Activated naive CD8-positive, alpha-beta T cell treated with anti-CD3 and anti-CD28 coated beads, Interleukin-2, amount 10 ng/mL, durations not matched to agents 7 days and 5 days (primary cell): ENCODE results near the gene ATP1A2. TPM values are rescaled to one million over a fixed set of nuclear protein-coding genes. Genes with fewer than 3 reads are reported as not detected.
"Not testable (repeated sequence)": the region's sequence is repeated elsewhere in the genome, so short reads cannot be mapped to it uniquely, and the experiment has no call there.

ENCODE experiments used
- ATAC-seq: fragments of 150-1000 bp; cut with Tn5 transposase; one replicate; pipeline ENCODE4 v1.10.0; 2021; ENCODE audit warnings: low read depth, moderate library complexity
- POLR2A ChIA-PET: fragments of 350-600 bp; sonication (Branson Sonifier 250); formaldehyde crosslinking; loops from one replicate; lab custom pipeline; 2021; ENCODE audit warnings: antibody characterized with exemption; lab: Charles Lee
- DNase-seq: peaks from one replicate; pipeline ENCODE4 v3.0.0; 2021
- H3K27ac Mint-ChIP-seq: one replicate; pipeline ENCODE4 v1.8.0; 2022; ENCODE audit warnings: mild to moderate bottlenecking, mixed read lengths
- H3K27me3 Mint-ChIP-seq: one replicate; pipeline ENCODE4 v1.8.0; 2022; ENCODE audit warnings: mild to moderate bottlenecking, moderate library complexity, mixed read lengths
- H3K36me3 Mint-ChIP-seq: one replicate; pipeline ENCODE4 v1.8.0; 2021; ENCODE audit warnings: mild to moderate bottlenecking, mixed read lengths
- H3K4me1 Mint-ChIP-seq: one replicate; pipeline ENCODE4 v1.8.0; 2021; ENCODE audit warnings: mixed read lengths
- H3K4me3 Mint-ChIP-seq: one replicate; pipeline ENCODE4 v1.8.0; 2022; ENCODE audit warnings: mild to moderate bottlenecking, moderate library complexity, mixed read lengths
- H3K9me3 Mint-ChIP-seq: one replicate; pipeline ENCODE4 v1.8.0; 2021; ENCODE audit warnings: mixed read lengths
- total RNA-seq, 2 experiments: library from RNA; stranded (reverse); gene quantifications; one replicate each; pipeline ENCODE4 v1.2.3, GENCODE V29; 2021

ATP1A2 gene
- total RNA-seq, 2 experiments from 2014 or later: not detected

GRCh38 chr1:160114085-160114484 lies 1.5 kb upstream of the ATP1A2 start:
- H3K27me3 Mint-ChIP-seq: peaks cover 19% of the 10 kb centered on the region
- H3K9me3 Mint-ChIP-seq: no peaks in the 10 kb centered on the region
- no peaks in the 10 kb centered on the region for H3K36me3 Mint-ChIP-seq
- POLR2A ChIA-PET: no interaction called here
- H3K4me1 Mint-ChIP-seq: no peaks in the 10 kb centered on the region
- H3K4me3 Mint-ChIP-seq: no peak overlapping the region
- DNase-seq (no peak), ATAC-seq (no peak)
- H3K27ac Mint-ChIP-seq: no peak overlapping the region

GRCh38 chr1:160116283-160117147 lies 956 bp downstream of the ATP1A2 start:
- DNase-seq (no peak), ATAC-seq (no peak)
- Mint-ChIP-seq H3K27ac (no peak overlapping the region), H3K36me3 (no peaks in the 10 kb centered on the region), H3K4me3 (no peak overlapping the region), H3K27me3 (peaks cover 14% of the 10 kb centered on the region), H3K9me3 (no peaks in the 10 kb centered on the region), H3K4me1 (no peaks in the 10 kb centered on the region)
- POLR2A ChIA-PET: no interaction called here

GRCh38 chr1:160117300-160117699 lies 1.7 kb downstream of the ATP1A2 start:
- H3K36me3 Mint-ChIP-seq: no peaks in the 10 kb centered on the region
- H3K9me3 Mint-ChIP-seq: no peaks in the 10 kb centered on the region
- H3K27ac Mint-ChIP-seq: no peak overlapping the region
- POLR2A ChIA-PET: no interaction called here
- no peak overlapping the region for H3K4me3 Mint-ChIP-seq
- ATAC-seq: no peak
- peaks cover 14% of the 10 kb centered on the region for H3K27me3 Mint-ChIP-seq
- no peak for DNase-seq
- H3K4me1 Mint-ChIP-seq: no peaks in the 10 kb centered on the region

GRCh38 chr1:160117709-160118183 lies 2.2 kb downstream of the ATP1A2 start:
- DNase-seq (no peak), ATAC-seq (no peak)
- Mint-ChIP-seq H3K9me3 (no peaks in the 10 kb centered on the region), H3K27me3 (peaks cover 14% of the 10 kb centered on the region), H3K4me3 (no peak overlapping the region), H3K36me3 (no peaks in the 10 kb centered on the region), H3K27ac (no peak overlapping the region), H3K4me1 (no peaks in the 10 kb centered on the region)
- POLR2A ChIA-PET: no interaction called here

- H3K4me1 Mint-ChIP-seq: no peaks in the 10 kb centered on the region
- no peak overlapping the region for H3K27ac Mint-ChIP-seq
- H3K4me3 Mint-ChIP-seq: no peak overlapping the region
- POLR2A ChIA-PET: no interaction called here
- DNase-seq (no peak), ATAC-seq (no peak)
- no peaks in the 10 kb centered on the region for H3K36me3 Mint-ChIP-seq
- no peaks in the 10 kb centered on the region for H3K9me3 Mint-ChIP-seq
- peaks cover 12% of the 10 kb centered on the region for H3K27me3 Mint-ChIP-seq
These were observed 3.4 kb downstream of the ATP1A2 start for GRCh38 chr1:160118928-160119327.

GRCh38 chr1:160120797-160121196 lies 5.2 kb downstream of the ATP1A2 start:
- POLR2A ChIA-PET: no interaction called here
- DNase-seq (no peak), ATAC-seq (no peak)
- no peak overlapping the region for H3K27ac Mint-ChIP-seq
- peaks cover 10% of the 10 kb centered on the region for H3K27me3 Mint-ChIP-seq
- no peaks in the 10 kb centered on the region for H3K36me3 Mint-ChIP-seq
- no peak overlapping the region for H3K4me3 Mint-ChIP-seq
- no peaks in the 10 kb centered on the region for H3K4me1 Mint-ChIP-seq
- no peaks in the 10 kb centered on the region for H3K9me3 Mint-ChIP-seq

- Mint-ChIP-seq H3K4me1 (no peaks in the 10 kb centered on the region), H3K9me3 (no peaks in the 10 kb centered on the region), H3K4me3 (no peak overlapping the region), H3K36me3 (no peaks in the 10 kb centered on the region), H3K27me3 (peaks cover 8% of the 10 kb centered on the region), H3K27ac (no peak overlapping the region)
- ATAC-seq: no peak
- no peak for DNase-seq
- POLR2A ChIA-PET: no interaction called here
These were observed 5.8 kb downstream of the ATP1A2 start for GRCh38 chr1:160121388-160121787.

GRCh38 chr1:160122978-160123495 lies 7.5 kb downstream of the ATP1A2 start:
- Mint-ChIP-seq H3K27ac (no peak overlapping the region), H3K27me3 (peaks cover 6% of the 10 kb centered on the region), H3K4me3 (no peak overlapping the region), H3K4me1 (no peaks in the 10 kb centered on the region), H3K9me3 (no peaks in the 10 kb centered on the region), H3K36me3 (no peaks in the 10 kb centered on the region)
- POLR2A ChIA-PET: interaction anchor here (0.6 to 0.8 kb wide), 2 partner anchors 8 to 34 kb away, joined by 3 to 4 read pairs; no protein-coding TSS in a partner anchor
- ATAC-seq (no peak), DNase-seq (no peak)

GRCh38 chr1:160123726-160124125 lies 8.2 kb downstream of the ATP1A2 start:
- Mint-ChIP-seq H3K36me3 (no peaks in the 10 kb centered on the region), H3K9me3 (no peaks in the 10 kb centered on the region), H3K4me1 (no peaks in the 10 kb centered on the region), H3K4me3 (no peak overlapping the region), H3K27ac (no peak overlapping the region), H3K27me3 (no peaks in the 10 kb centered on the region)
- POLR2A ChIA-PET: no interaction called here
- DNase-seq: no peak
- ATAC-seq: no peak

- Mint-ChIP-seq H3K27ac (no peak overlapping the region), H3K9me3 (no peaks in the 10 kb centered on the region), H3K4me3 (no peak overlapping the region), H3K36me3 (no peaks in the 10 kb centered on the region), H3K4me1 (no peaks in the 10 kb centered on the region), H3K27me3 (no peaks in the 10 kb centered on the region)
- ATAC-seq (no peak), DNase-seq (no peak)
- POLR2A ChIA-PET: no interaction called here
These were observed 9.3 kb downstream of the ATP1A2 start for GRCh38 chr1:160124705-160125478.

- Mint-ChIP-seq H3K36me3 (no peaks in the 10 kb centered on the region), H3K27ac (no peak overlapping the region), H3K4me1 (no peaks in the 10 kb centered on the region), H3K4me3 (no peak overlapping the region), H3K9me3 (no peaks in the 10 kb centered on the region), H3K27me3 (peaks cover 1% of the 10 kb centered on the region)
- POLR2A ChIA-PET: no interaction called here
- no peak for DNase-seq
- no peak for ATAC-seq
These were observed 10.2 kb downstream of the ATP1A2 start for GRCh38 chr1:160125746-160126145.

- H3K4me3 Mint-ChIP-seq, H3K36me3 Mint-ChIP-seq, H3K9me3 Mint-ChIP-seq, ATAC-seq, H3K27ac Mint-ChIP-seq, H3K4me1 Mint-ChIP-seq, DNase-seq, POLR2A ChIA-PET, H3K27me3 Mint-ChIP-seq: not testable (repeated sequence)
These were observed 10.8 kb downstream of the ATP1A2 start for GRCh38 chr1:160126342-160126741.

- no peak overlapping the region for H3K27ac Mint-ChIP-seq
- H3K4me1 Mint-ChIP-seq: no peaks in the 10 kb centered on the region
- H3K4me3 Mint-ChIP-seq: no peak overlapping the region
- DNase-seq (no peak), ATAC-seq (no peak)
- POLR2A ChIA-PET: no interaction called here
- peaks cover 6% of the 10 kb centered on the region for H3K27me3 Mint-ChIP-seq
- H3K36me3 Mint-ChIP-seq: no peaks in the 10 kb centered on the region
- H3K9me3 Mint-ChIP-seq: no peaks in the 10 kb centered on the region
These were observed 11.8 kb downstream of the ATP1A2 start for GRCh38 chr1:160127381-160127780.
